NCI-H2227 (cell line): Measurements from ENCODE around the gene NT5C3A.
"Not testable (repeated sequence)": the region's sequence is repeated elsewhere in the genome, so short reads cannot be mapped to it uniquely, and the experiment has no call there.

Experiments used
- DNase-seq: peaks from one replicate; lab custom pipeline; 2025; ENCODE audit not compliant: unreplicated experiment; lab: John Stamatoyannopoulos, UW

Gene NT5C3A

DNA sequence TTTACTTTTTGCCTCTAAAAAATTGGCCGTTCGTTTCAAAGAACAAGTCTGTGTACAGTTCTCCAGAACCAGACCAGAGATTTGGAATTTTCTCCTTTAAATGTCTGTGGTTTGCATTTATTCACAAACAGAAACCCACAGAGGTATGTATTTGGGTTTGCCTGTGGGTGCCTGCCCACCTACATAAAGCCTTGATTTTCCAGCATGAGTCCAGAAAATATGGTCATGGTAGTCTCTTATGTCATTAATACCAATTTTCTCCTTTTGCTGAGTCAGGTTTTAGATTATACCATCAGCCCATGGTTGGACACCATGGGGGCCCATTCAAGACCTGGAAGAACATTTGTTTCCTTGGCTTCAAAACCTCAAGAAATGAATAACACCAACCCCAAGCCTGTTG lies 82.7 kb downstream of the NT5C3A start:
- not testable (repeated sequence) for DNase-seq

DNA sequence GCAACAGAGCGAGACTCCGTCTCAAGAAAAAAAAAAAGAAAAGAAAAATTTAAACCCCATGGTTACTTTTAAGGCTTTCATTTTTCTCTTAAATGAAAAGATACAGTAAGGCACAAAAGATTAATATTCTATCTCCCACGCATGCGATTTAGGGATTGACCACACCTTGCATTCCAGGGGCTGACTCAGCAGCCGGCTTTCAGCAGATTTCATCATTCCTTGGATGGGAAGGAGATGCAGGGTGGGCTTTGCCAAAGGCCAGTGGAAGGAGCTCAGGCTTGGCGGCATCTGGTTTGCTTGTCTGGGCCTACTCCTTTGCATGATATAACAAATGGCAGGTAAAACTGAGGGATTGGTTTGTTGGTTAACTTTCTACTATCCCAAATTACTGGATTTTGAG lies 83.3 kb downstream of the NT5C3A start:
- DNase-seq: not testable (repeated sequence)

GRCh38 chr7:32977159-32977558 lies 85.4 kb downstream of the NT5C3A start:
- DNase-seq: not testable (repeated sequence)

DNA sequence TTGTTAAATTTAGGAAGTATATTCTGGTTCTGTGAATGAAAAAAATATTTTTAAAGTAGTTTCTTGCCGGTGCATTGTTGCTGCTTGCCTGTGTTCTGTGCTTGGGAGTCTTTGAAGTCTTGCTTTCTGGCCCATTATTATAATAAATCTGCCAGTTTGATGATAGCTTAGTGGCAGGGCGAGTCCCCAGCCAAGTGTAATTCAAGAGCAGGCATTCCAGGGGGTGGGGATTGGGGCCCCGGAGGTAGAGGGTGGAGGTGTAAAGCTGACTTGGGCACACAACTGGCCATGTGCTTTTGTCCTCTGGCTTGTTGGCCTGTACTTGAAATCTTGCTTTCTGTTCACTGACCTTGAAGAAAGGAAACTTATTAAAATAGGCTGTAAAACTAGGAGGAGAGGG lies 90.6 kb downstream of the NT5C3A start:
- not testable (repeated sequence) for DNase-seq

- not testable (repeated sequence) for DNase-seq
Measured at GRCh38 chr7:32967268-32967582, 95.4 kb downstream of the NT5C3A start.

DNA sequence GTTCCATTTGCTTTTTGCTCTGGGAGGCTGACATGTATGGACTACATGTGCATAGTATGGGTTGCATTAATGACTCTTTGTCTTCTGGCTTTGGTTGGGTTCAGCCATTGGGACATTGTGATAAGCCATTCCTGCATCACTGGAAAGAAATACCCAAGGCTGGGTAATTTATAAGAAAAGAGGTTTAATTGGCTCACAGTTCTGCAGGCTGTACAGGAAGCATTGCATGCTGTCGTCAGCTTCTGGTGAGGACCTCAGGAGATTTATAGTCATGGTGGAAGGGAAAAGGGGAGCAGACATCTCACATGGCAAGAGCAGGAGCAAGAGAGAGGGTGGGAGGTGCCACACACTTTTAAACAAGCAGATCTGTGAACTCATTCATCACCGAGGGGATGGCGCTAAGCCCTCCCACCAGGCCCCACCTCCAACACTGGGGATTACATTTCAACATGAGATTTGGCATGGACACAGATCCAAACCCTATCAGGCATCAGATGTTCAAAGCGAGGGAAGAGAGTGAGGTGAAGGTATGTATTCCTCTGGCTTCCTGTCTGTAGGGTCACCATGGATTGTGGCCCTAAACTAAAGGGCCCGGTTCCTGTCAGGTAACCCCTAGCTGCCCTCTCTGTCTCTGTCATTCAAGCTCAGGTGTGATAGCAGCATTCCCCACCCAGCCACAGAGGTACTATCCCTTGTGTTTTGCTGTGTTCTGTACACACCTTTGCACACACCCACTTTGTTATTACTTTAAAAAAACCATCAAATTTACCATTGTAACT lies 95.9 kb downstream of the NT5C3A start:
- DNase-seq: not testable (repeated sequence)

DNA sequence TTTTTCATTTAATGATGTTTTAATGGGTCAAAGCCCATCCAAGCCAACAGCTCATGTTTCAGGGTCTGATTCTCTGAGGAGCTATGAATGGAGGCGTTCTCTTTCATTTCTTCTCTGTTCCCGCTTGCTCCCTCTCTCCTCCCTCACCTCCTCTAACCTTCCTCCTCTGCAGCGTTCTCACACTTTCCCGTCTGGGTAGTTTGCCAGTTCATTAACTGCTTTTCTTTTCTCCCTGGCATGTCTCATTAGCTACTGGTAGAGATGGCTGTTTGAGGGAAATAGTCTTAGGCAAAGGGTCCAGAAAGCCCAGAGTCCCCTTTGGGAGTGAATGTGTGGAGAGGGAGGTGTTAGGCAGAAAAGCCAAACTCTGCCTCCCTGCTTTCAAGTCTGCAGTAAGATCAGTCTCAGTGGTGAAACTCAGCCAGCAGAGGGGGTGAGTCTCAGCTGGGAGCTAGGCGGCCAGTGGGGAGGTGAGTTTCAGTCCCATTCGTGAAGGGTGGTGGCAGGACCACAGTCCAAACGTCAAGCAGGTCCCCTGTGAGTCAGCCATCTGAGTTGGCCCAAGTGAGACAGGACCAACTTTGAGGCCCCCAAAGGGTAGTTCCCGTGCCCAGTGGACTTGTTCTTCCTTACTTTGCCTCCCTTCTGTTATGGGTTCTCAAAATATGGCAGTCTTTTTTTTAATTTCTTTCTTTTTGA lies 98.0 kb downstream of the NT5C3A start:
- DNase-seq: not testable (repeated sequence)
